Thyroid gland (tissue), 4 donors: ENCODE results near the gene OPTC.

ENCODE experiments used
- POLR2A ChIP-seq, 2 donors: fragments of 450-650 bp; IDR thresholded peaks; one replicate each; pipeline ENCODE4 v1.6.1; 2017; ENCODE audit warnings: antibody characterized with exemption in 2 of 2, mild to moderate bottlenecking in 2 of 2, moderate library complexity in 1 of 2
- TF ChIP-seq, protein P1 (sequence below), 6 experiments: fragments of 200-600 bp in 3 of 6; fragments of 450-650 bp in 3 of 6; sonication (generic) in 3 of 6; IDR thresholded peaks; one replicate each; pipeline ENCODE4 v1.5.1; 2016 to 2019; ENCODE audit warnings: antibody characterized with exemption in 6 of 6, mild to moderate bottlenecking in 2 of 6, inconsistent platforms in 1 of 6, moderate library complexity in 1 of 6

GRCh38 chr1:203527013-203527412 is 33.1 kb downstream of the OPTC start:
- TF ChIP-seq, protein P1, sequence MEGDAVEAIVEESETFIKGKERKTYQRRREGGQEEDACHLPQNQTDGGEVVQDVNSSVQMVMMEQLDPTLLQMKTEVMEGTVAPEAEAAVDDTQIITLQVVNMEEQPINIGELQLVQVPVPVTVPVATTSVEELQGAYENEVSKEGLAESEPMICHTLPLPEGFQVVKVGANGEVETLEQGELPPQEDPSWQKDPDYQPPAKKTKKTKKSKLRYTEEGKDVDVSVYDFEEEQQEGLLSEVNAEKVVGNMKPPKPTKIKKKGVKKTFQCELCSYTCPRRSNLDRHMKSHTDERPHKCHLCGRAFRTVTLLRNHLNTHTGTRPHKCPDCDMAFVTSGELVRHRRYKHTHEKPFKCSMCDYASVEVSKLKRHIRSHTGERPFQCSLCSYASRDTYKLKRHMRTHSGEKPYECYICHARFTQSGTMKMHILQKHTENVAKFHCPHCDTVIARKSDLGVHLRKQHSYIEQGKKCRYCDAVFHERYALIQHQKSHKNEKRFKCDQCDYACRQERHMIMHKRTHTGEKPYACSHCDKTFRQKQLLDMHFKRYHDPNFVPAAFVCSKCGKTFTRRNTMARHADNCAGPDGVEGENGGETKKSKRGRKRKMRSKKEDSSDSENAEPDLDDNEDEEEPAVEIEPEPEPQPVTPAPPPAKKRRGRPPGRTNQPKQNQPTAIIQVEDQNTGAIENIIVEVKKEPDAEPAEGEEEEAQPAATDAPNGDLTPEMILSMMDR (IDR thresholded peaks at IDR 0.05): no peak
- TF ChIP-seq POLR2A (IDR thresholded peaks at IDR 0.05): no peak
